Suprapubic skin (tissue), 2 donors: ENCODE measurements around the gene CCDC150.

Experiments
- EP300 ChIP-seq: sonication (generic); formaldehyde crosslinking; IDR thresholded peaks from one replicate; pipeline ENCODE4 v1.6.1; 2017; ENCODE audit warnings: antibody characterized with exemption
- POLR2A ChIP-seq, 2 donors: fragments of 450-650 bp; IDR thresholded peaks; one replicate each; pipeline ENCODE4 v1.6.1; 2017; ENCODE audit warnings: antibody characterized with exemption in 2 of 2, mild to moderate bottlenecking in 2 of 2, moderate library complexity in 2 of 2

GRCh38 chr2:196639180-196640030 is at the start of gene CCDC150:
- no peak for TF ChIP-seq EP300
- TF ChIP-seq POLR2A (IDR thresholded peaks at IDR 0.05), result no peak
